HCT116 (cell line): ENCODE measurements around the gene KRTAP4-3.

ENCODE experiments used
- CTCF ChIP-seq, 3 experiments: fragments of 200-600 bp in 1 of 3; sonication (generic) in 1 of 3; IDR thresholded peaks in 2 of 3; conservative IDR thresholded peaks in 1 of 3; 2 replicates each; pipeline ENCODE4 v1.5.1; 2012 to 2017; ENCODE audit warnings: low read depth in 2 of 3, low read length in 2 of 3, antibody characterized with exemption in 1 of 3, borderline replicate concordance in 1 of 3, control low read depth in 1 of 3, mild to moderate bottlenecking in 1 of 3, mixed read lengths in 1 of 3, mixed run types in 1 of 3, moderate library complexity in 1 of 3; ENCODE audit not compliant: insufficient read depth in 1 of 3
- EZH2 ChIP-seq: fragments of 200-600 bp; sonication (generic); IDR thresholded peaks from 2 replicates; pipeline ENCODE4 v1.6.1; 2017; ENCODE audit warnings: antibody characterized with exemption, mixed run types
- POLR2AphosphoS5 ChIP-seq: IDR thresholded peaks from 2 replicates; pipeline ENCODE4 v1.6.1; 2011; ENCODE audit warnings: mild to moderate bottlenecking, low read depth, low read length, moderate library complexity
- SIN3A ChIP-seq: IDR thresholded peaks from 2 replicates; pipeline ENCODE4 v1.6.1; 2012; ENCODE audit warnings: low read depth

DNA sequence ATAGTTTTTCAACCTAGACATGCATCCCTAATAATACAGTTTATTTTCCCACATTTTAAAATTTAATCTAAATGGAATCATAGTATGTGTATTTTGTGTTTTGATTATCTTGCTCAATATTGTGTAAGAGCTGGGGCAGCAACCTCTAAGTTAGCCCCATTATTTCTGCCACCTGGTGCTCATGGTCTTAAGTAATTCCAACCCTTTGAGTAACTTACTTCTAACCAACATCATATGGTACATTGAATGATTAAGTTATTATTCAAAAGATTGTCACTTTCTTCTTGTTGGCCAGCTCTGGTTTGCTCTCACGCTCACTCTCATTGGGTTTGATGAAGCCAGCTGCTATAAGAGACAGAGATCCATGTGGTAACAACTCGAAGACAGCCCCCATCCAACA is 3.9 kb upstream of the KRTAP4-3 start:
- TF ChIP-seq EZH2 (no peak), POLR2AphosphoS5 (no peak), CTCF (IDR thresholded peaks at IDR 0.05 in 2 of 3, conservative IDR thresholded peaks at IDR 0.05 in 1 of 3; ENCODE audit: borderline replicate concordance in 1 of 3, insufficient read depth in 1 of 3, low read depth in 2 of 3, low read length in 2 of 3) (no peak), SIN3A (no peak)
